Pancreas (tissue), 10 donors: ENCODE measurements around the gene POU6F2. TPM values are rescaled to one million over a fixed set of nuclear protein-coding genes. Genes with fewer than 3 reads are reported as not detected.

ENCODE experiments used
- ATAC-seq, 4 donors: fragments of 200-7000 bp; cut with Tn5 transposase; one replicate each; pipeline versions ENCODE4 v1.8.0 to v1.9.1; 2020; ENCODE audit warnings: mild to moderate bottlenecking in 4 of 4, moderate library complexity in 4 of 4
- DNase-seq, 6 donors: peaks; one replicate each; pipeline ENCODE4 v3.0.0-alpha.2; 2020
- FAIRE-seq: peaks from 2 replicates; lab custom pipeline; 2012; peaks lifted over from hg19 to GRCh38; lab: Jason Lieb, UNC
- H3K27ac ChIP-seq, 4 donors: fragments of 200-600 bp; sonication (generic); 1 replicate in 3 of 4; 2 replicates in 1 of 4; pipeline versions ENCODE4 v1.5.0 to v1.8.0; 2020
- H3K27me3 ChIP-seq, 4 donors: fragments of 200-600 bp; one replicate each; pipeline ENCODE4 v1.8.0; 2021
- H3K36me3 ChIP-seq, 3 donors: fragments of 200-600 bp; sonication (generic) in 1 of 3; one replicate each; pipeline versions ENCODE4 v1.5.0 to v1.8.0; 2020 to 2021
- H3K4me1 ChIP-seq, 3 donors: fragments of 200-600 bp; one replicate each; pipeline ENCODE4 v1.8.0; 2021
- H3K4me3 ChIP-seq, 4 donors: fragments of 200-600 bp; sonication (generic) in 2 of 4; one replicate each; pipeline versions ENCODE4 v1.5.0 to v1.8.0; 2020 to 2021
- H3K9me3 ChIP-seq, 4 donors: fragments of 200-600 bp; one replicate each; pipeline ENCODE4 v1.8.0; 2021
- CTCF ChIP-seq, 4 donors: fragments of 200-600 bp; sonication (generic) in 3 of 4; IDR thresholded peaks; one replicate each; pipeline versions ENCODE4 v1.5.0 to v1.8.0; 2021; ENCODE audit warnings: antibody characterized with exemption in 4 of 4
- WGBS, 2 donors: extraction: QIAGEN DNeasy Blood & Tissue Kit; methylation state at CpG; one replicate each; pipeline ENCODE4 v1.1.7; 2013; 5-methylcytosine and 5-hydroxymethylcytosine counted together
- intact Hi-C, 3 donors: fragments of 100-400 bp; cut with DNase I; formaldehyde crosslinking; loops; one replicate each; pipeline versions ENCODE4 v1.11.1 to v1.14.2; 2022
- polyA plus RNA-seq, 2 donors: library from polyadenylated mRNA; stranded (reverse); fragments of 200-250 nt; gene quantifications; one replicate each; pipeline ENCODE4 v1.2.3, GENCODE V29; 2013
- total RNA-seq, 6 donors: library from RNA; stranded (reverse); fragmentation: NEBNext Ultra II Directional in 4 of 6; extraction: Animal tissue kit (Norgen Biotek cat#: 25700) in 4 of 6; gene quantifications; one replicate each; pipeline versions ENCODE4 v1.2.1 to v1.2.4, GENCODE V29; 2021 to 2023
- donor health status: healthy with polysubstance abuse.
- donor health status: DM: no; HTN: no; CAD: no; lungs with moderate emphysema.
- donor health status: DM: no; HTN: no; CAD: no.
- donor health status: control.
- donor health status: control.
- donor health status: Bipolar disorder and iron deficiency.
- donor health status: DM: yes; HTN: yes; CAD: no.
- donor health status: DM: no; HTN: no; CAD: no.
- donor health status: DM: no; HTN: no; CAD: no.
- donor health status: DM: yes; HTN: yes; CAD: no.

POU6F2 gene
- total and polyA plus RNA-seq, 8 donors = 1.3 to 4.2 (median 2.4) TPM

DNA sequence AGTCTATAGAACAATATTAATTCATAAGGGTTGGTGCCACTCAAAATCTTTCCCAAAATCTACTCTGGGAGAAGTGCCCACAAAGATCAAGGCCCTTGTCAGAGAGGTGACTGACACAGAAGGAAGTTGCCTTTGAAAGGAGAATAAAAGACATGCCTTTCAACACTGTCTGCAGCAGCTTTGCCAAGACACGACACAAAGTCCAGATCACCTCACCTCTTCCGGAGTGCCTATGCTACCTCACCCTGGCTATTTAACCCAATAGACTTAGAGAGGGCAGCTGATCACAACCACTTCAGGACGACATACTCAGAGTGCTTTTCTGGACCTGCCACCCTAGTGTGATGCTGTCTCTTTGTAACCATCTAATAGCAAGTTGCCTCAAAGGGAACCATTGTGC is 539.5 kb downstream of the POU6F2 start:
- ATAC-seq = no peak
- 37 to 46% methylated on average over 3 of the region's 3 CpGs for WGBS, 2 donors
- Histone ChIP-seq H3K4me1 (no peaks in the 10 kb centered on the region), H3K9me3 (no peaks in the 10 kb centered on the region), H3K27ac (no peak overlapping the region), H3K36me3 (no peaks in the 10 kb centered on the region), H3K4me3 (no peak overlapping the region), H3K27me3 (no peaks in the 10 kb centered on the region)
- intact Hi-C loops = no loop called here
- DNase-seq = no peak
- no peak for FAIRE-seq
- TF ChIP-seq CTCF (IDR thresholded peaks at IDR 0.05) = no peak

Other genes starting within 250 kb of the POU6F2 start
- gene VPS41, start 68.7 kb upstream of the POU6F2 start, total RNA-seq = 10 to 100 TPM; 29.3 to 79.2 (median 38.9) TPM
- 10 to 100 TPM in 1 of 2 donors, 1 to 10 TPM in 1; 10.0 to 22.0 TPM for gene VPS41, start 68.7 kb upstream of the POU6F2 start, polyA plus RNA-seq